Fibroblast of lung (primary cell): ENCODE measurements around the gene CMIP.

Experiments
- EZH2 ChIP-seq: IDR thresholded peaks from 2 replicates; pipeline ENCODE4 v1.5.1; 2012; ENCODE audit warnings: low read length, control low read depth, mild to moderate bottlenecking; ENCODE audit errors: missing control alignments
- TF ChIP-seq, protein P1 (sequence below), 2 donors: IDR thresholded peaks in 1 of 2; conservative IDR thresholded peaks in 1 of 2; 1 replicate in 1 of 2; 2 replicates in 1 of 2; pipeline ENCODE4 v1.5.1; 2011 to 2012; ENCODE audit warnings: low read length in 2 of 2, control low read depth in 1 of 2, inconsistent platforms in 1 of 2, low read depth in 1 of 2, mild to moderate bottlenecking in 1 of 2

DNA sequence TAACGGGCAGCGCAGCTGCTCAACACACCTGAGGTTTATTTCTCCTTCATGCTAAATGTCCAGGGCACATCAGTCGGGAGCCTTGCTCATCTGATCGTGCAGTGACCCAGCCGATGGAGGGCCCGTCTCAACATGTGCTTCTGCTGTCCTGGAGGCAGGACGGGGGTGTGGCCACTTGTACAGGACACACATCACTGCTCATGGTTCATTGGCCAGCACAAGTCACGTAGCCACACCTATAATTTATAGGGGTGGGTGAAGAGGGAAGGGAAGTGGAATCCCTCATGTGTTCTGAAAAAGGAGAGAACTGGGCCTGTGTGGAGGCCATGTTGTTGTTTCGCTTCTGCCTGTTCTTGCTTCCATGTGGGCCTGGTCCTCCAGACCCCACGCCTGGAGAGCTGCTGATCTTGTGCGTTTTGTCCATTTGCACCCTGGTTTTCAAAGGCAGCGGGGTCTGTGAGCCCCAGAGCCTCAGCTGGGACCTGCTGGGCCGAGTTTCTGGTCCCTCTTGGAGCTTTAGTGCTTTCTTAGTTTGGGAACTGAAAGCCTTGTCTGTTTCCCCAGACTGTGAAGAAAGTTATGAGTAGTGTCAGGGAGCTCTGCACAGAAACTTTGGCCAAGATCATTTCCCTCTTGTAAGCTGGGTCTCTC, 60.5 kb downstream of the CMIP start:
- TF ChIP-seq, protein P1, sequence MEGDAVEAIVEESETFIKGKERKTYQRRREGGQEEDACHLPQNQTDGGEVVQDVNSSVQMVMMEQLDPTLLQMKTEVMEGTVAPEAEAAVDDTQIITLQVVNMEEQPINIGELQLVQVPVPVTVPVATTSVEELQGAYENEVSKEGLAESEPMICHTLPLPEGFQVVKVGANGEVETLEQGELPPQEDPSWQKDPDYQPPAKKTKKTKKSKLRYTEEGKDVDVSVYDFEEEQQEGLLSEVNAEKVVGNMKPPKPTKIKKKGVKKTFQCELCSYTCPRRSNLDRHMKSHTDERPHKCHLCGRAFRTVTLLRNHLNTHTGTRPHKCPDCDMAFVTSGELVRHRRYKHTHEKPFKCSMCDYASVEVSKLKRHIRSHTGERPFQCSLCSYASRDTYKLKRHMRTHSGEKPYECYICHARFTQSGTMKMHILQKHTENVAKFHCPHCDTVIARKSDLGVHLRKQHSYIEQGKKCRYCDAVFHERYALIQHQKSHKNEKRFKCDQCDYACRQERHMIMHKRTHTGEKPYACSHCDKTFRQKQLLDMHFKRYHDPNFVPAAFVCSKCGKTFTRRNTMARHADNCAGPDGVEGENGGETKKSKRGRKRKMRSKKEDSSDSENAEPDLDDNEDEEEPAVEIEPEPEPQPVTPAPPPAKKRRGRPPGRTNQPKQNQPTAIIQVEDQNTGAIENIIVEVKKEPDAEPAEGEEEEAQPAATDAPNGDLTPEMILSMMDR (conservative IDR thresholded peaks at IDR 0.05 in 1 of 2, IDR thresholded peaks at IDR 0.05 in 1 of 2; ENCODE audit: low read depth in 1 of 2, low read length in 2 of 2): no peak
- TF ChIP-seq EZH2: no peak
